NCI-H524 treated with DMSO at 0.1 percent for 48 hours (cell line): ENCODE results near the gene VRK3.
A peak's percentile ranks its signal among the peaks of the same experiment; 100 is the strongest.
"Not testable (repeated sequence)": the region's sequence is repeated elsewhere in the genome, so short reads cannot be mapped to it uniquely, and the experiment has no call there.

Experiments used
- DNase-seq: peaks from one replicate; lab custom pipeline; 2025; lab: John Stamatoyannopoulos, UW

VRK3 gene

DNA sequence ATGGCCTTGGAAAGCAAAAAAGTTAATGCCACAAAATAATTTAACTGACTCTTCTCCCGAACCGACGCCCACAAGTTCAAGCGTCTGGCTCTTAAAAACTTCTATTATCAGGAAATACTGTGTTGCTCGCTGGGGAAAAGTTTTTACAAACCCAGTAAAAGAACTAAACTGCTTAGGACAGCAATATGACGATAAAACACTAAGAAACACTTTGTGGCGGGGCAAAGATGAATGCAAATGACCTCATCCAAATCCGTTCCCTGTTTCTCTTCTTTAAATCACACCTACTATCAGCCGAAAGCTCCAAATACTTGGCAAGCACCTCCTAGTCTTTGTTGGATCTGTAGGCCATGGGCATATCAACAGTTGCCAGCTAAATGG, 69.1 kb downstream of the VRK3 start:
- no peak for DNase-seq

DNA sequence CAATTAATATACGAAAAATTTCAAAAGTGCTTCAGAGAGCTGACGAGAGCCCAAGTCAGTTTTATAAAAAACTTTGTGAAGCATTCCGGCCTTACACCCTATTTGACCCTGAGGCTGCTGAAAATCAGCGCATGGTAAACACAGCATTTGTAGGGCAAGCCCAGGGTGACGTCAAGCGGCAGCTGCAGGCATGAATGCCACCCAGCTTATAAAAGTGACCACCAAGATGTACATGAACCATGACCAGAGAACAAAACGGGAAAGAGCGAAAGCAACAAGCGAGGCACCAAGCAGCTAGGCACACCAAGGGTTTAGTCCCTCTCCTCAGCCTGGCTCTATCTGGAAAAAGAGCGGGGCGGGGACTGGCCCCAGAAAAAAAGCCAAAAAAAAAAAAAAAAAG, 70.2 kb downstream of the VRK3 start:
- DNase-seq = no peak

DNA sequence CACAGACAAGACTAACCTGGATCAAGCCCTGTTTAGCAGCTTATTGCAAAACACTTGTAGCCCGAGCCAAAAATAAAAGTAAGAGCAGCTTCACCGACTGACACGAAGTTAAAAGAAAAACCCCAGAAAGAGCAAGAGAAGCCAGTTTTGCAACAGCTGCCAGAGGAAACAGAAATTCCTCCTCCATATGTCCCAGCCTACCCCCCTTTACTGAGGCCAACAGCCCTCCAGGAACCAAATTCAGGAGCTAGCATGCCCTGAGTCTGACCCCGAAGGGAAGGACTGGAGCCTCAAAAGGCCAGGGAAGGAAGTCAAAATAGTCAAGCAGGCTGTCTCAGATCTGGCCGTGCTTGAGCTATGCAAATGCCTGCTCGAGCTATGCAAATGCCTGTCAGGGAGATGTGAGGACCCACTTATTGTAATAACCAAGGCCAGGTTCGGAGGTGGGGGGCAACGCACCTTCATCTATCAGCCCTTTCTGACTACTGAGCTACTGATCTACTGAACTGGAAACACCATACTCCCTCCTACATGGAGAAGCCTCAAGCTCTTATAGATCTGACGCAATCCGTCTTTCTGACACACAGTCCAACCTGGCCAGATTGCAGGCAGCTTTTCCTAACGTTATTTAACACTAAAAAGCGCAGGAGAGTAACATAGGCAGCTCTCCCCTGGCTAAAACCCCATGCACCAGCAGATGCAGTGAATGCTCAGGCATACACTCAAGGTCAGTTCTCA, 70.9 kb downstream of the VRK3 start:
- no peak for DNase-seq

GRCh38 chr19:49953416-49953815, 71.8 kb downstream of the VRK3 start:
- DNase-seq = no peak

DNA sequence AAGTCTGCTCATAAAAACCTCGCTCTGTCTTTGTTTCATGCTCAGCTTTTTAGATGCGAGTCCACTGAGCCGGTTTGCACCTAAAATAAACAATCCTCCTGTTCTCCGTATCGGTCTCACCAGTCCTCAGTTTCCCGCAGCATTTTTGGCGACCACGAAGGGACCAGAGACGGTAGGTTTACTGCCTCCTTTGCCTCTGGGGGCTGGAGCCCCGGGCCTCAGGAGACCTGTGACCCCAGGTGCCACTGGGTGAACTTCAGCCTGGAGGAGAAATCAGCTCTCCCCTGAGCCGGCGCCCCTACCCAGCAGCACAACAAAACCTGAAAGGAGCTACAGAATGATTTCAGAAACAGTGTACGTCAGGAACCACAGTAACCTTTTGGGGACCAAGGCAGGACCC, 72.3 kb downstream of the VRK3 start:
- no peak for DNase-seq

GRCh38 chr19:49952479-49952836, 72.7 kb downstream of the VRK3 start:
- no peak for DNase-seq

DNA sequence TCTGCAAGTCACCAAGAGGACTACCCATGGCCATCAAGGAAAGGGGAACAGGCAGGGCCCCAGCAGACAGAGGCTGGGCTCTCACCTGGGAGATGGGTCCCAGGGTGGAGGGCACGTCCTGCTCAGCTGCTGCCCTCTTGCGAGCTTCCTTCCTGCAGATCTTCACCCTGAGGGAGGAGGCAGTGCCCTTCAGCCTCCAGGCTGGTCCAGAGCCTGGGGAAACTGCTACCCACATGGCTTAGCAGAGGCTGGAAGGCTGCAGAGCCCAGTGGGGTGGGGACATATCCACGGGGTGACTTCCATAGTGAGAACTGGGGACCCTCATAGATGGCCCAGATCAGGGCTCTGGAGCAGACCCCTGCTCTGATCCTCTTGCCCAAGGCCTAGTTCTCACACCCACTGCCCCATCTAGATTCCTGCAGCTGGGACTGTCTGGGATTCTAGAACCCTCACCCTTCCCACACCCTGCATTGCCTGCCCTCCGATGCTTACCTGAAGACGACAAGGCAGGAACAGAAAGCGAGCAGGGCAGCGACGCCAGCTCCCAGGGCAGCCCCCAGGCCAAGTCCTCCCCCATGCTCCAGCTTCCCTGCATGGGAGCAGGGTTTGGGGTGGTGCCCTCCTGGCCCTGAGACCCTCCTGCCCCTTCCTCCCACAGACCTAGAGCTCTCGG, 73.2 kb downstream of the VRK3 start:
- DNase-seq = no peak

DNA sequence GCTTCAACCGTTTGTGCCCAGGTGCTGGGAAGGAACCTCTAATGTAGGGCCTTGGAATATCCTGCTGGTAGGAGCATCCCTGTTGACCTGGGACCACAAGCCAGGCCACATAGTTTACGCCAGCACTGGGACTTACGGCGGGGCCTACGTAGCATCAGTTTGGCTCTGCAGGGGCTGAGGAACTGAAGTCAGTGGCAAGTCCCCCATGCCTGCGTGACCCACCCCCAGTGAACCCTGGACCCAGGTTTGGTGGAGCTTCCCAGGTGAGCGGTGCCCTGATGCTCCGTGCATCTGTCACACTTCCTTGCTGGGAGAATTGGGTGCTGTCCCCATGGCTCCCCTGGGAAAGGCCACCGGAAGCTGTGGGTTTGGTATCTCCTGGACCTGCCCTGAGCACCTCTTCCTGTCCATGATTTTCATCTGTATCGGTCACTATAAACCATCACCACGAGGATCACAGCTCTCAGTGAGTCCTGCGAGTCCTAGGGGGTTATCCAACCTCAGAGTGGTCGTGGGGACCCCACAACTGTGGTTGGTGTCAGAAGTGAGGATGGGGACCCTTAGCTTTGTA, 74.1 kb downstream of the VRK3 start:
- no peak for DNase-seq

DNA sequence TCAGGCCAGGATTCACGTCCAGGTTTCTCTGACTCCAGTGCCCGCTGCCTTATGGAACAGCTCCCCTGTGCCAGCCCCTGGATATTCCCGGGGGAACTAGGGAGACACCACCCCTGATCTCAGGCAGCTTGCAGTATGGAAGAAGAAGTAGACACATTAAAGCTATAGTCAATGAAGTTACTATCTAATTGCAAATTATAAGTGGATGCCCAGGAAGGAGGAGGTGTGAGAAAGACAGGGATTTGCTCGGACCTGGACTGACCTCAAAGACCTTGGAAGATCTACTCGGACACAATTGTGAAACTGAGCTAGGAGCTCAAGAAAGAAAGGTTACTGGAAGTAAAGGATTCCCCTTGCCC, 74.6 kb downstream of the VRK3 start:
- no peak for DNase-seq

DNA sequence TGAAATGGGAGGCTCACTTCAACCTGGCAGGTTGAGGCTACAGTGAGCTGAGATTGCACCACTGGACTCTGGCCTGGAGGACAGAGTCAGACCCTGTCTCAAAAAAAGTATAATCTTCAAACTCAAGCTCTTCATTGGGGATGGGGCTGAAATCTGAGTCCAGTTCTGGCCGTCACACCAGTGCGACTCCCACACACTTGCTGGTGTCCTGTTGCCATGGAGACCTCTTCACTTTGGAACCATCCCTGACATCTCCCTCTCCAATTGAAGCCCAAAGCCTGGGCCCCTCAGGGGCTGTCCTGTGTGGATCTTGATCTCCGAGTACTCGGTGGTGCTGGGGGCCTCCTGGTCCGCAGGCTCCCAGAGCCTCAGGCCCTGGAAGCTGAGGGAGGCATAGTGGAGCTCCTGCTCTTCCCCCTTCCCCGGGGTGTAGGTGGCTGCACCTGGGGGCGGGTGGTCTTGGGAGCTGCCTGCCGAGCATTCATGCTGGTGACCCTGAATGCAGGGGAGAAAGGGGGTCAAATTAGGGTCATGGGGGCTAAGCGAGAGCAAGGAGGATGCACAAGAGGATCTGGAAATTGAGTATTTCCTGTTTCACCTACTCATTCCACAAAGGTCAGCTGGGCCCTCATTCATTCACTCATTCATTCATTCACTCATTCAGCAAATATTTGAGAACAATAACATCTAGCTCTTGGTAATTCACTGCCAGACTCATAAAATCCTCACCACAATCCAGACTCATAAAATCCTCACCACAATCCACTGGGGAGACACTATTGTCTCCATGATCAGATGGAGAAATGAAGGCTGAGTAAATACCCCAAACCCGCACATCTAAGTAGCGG, 75.2 kb downstream of the VRK3 start:
- DNase-seq = no peak

GRCh38 chr19:49946415-49946814, 78.8 kb downstream of the VRK3 start:
- no peak for DNase-seq

- not testable (repeated sequence) for DNase-seq
Measured at GRCh38 chr19:49944567-49944966, 80.6 kb downstream of the VRK3 start.

- DNase-seq = no peak
Measured at GRCh38 chr19:49940482-49940791, 84.7 kb downstream of the VRK3 start.

- DNase-seq = no peak
Measured at GRCh38 chr19:49939721-49940481, 85.3 kb downstream of the VRK3 start.

GRCh38 chr19:49938662-49939061, 86.5 kb downstream of the VRK3 start:
- DNase-seq = no peak

DNA sequence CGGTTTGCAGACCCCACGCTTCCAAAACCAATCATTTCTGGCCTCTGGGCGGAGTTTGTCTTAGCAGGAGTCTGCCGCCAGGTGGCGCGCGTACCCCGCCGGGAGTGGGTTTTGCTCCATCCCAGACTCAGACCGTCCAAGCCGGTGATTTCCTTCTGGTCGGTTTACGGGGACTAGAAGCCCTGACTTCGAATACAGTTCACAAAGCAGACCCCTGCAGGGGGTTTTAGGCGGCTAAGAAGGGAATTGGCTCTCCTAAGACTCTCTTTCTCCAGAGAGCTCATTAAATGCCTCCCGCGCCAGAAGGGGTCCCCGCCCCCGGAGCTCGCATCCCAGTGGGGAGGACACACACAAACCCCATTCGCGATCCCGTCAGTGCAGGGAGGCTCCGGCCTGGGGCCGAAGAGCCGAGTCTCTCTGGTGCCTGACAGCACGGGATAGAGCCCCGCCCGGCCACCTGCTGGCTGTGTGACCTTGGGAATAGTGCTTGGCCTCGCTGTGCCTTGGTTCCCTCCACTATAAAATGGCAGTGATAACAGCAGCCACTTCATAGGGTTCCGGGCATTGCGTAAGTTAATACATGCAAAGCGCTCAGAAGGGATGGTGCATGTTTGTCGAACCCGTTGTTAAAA, 87.3 kb downstream of the VRK3 start:
- peak; percentile 49 for DNase-seq

DNA sequence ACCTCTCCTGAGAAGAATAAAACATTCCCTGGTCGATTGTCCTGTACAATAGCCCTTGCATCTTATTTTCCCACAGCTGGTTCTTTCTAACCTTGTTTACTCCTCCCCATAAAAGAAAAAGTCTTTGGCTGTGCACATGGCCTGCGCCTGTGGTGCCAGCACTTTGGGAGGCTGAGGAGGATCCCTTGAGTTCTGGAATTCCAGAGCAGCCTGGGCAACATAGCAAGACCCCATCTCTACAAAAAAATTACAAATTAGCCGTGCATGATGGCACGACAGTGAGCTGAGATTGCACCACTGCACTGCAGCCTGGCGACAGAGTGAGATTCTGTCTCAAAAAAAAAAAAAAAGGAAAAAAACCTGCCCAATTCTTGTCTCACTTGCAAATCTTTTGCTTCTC, 88.6 kb downstream of the VRK3 start:
- DNase-seq = no peak

GRCh38 chr19:49933643-49934042, 91.5 kb downstream of the VRK3 start:
- DNase-seq = no peak

GRCh38 chr19:49932731-49933131, 92.4 kb downstream of the VRK3 start:
- DNase-seq = no peak

GRCh38 chr19:49932041-49932451, 93.1 kb downstream of the VRK3 start:
- DNase-seq = no peak

GRCh38 chr19:49931293-49932040, 93.7 kb downstream of the VRK3 start:
- no peak for DNase-seq
